Measurements from ENCODE around the gene NTN1.
"Not testable (repeated sequence)": the region's sequence is repeated elsewhere in the genome, so short reads cannot be mapped to it uniquely, and the experiment has no call there.

Gene NTN1

DNA sequence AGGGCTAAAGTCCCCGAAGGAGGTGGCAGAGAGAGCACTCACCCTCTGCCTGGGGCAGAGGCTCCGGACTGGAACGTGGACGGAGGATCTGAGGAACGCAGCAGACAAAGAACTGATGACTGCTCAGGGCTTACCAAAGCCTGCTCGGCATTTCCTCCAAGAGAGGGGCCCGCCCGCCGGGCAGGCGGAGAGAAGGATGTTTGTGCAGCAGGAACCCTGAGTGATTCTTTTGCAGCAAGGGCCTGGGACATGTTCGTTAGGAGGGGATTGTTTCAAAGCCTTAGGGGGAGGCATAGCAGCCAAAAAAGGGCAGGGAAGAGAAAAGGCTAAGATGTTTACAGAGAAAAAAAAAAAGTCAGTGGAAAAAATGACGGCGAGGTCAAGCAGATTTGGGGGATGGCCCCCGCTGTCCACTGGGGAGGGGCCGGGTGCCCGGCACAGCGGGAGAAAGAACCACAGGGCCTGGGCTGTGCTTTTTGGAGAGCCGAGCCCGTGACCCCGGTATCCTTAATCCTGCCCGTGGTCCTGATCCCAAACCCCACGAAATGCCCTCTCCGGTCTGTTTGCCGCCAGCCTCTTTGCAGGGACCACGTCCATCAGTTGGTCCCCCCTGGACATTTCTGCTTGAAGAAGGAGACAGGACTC, 129.3 kb downstream of the NTN1 start:
- DNase-seq (ENCODE audit: extremely low read depth in 1 of 2, low read depth in 1 of 2), result no peak

DNA sequence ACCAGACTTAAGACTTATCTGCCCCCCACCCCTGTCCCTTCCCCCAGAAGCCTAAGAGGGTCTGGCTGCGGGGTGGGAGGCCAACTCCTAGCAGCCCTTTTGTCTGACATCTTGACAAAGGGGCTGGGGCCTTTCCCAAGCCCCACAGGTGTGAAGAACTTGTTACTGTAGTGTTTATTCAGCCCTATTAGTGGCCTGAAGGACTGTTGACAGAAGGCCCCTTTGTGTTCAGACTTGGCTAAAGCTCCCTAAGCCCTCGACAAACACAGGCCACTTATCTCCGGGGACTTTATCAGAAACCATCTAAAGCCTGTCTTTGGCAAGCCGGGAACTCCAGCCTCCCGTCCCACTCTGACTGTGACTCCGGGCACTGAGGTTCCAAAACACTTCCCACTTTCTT, 129.8 kb downstream of the NTN1 start:
- DNase-seq (ENCODE audit: extremely low read depth in 1 of 2, low read depth in 1 of 2), result no peak

DNA sequence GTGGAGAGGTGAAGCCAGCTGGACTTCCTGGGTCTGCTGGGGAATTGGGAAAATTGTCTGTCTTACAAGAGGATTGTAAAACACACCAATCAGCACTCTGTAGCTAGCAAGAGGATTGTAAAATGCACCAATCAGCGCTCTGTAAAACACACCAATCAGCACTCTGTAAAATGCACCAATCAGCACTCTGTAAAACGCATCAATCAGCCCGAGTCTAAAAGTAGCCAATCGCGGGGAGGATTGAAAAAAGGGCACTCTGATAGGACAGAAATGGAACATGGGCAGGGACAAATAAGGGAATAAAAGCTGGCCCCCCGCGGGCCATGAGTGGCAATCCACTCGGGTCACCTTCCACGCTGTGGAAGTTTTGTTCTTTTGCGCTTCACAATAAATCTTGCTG, 130.4 kb downstream of the NTN1 start:
- not testable (repeated sequence) for DNase-seq (ENCODE audit: extremely low read depth in 1 of 2, low read depth in 1 of 2)

DNA sequence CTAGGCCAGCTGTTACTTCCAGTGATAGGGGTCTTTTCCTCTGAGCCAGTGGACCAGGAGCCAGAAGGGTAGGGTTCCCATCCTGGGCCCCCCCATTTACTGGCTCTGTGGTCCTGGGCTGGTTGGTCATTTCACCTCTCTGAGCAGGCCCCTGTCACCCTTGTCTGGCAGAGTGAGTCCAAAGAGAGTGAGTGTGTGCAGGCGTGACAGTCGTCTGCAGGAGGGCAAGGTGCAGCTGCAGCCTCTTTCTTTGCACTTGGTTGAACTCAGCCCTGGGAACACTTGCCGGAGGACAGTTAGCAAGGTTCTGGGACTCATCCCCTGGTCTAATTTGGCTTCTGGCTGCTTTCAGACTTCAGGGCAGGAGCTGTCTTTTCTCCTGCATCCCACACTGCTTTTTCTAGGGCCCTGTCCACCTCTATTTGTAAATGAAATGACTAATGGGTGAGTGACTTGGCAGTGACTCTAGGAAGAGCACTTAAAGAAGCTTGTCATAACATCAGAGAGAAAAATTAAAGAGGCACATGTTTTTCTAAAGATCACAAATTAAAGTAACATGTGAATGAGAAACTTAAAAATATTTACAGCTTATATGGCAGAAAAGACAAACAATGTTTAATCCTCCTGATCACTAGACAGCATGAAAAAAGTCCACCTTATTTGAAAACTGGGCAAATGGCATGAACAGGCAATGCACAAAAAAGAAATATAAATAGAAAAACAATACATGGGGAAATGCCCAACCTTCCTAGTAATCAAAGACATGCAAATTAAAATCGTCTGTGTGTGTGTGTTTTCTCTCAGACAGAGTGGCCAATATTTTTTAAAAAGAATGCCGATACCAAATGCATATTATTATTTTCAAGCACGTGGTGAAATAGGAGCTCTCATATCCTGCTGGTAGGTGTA, 137.5 kb downstream of the NTN1 start:
- DNase-seq (ENCODE audit: extremely low read depth in 1 of 2, low read depth in 1 of 2), result no peak

DNA sequence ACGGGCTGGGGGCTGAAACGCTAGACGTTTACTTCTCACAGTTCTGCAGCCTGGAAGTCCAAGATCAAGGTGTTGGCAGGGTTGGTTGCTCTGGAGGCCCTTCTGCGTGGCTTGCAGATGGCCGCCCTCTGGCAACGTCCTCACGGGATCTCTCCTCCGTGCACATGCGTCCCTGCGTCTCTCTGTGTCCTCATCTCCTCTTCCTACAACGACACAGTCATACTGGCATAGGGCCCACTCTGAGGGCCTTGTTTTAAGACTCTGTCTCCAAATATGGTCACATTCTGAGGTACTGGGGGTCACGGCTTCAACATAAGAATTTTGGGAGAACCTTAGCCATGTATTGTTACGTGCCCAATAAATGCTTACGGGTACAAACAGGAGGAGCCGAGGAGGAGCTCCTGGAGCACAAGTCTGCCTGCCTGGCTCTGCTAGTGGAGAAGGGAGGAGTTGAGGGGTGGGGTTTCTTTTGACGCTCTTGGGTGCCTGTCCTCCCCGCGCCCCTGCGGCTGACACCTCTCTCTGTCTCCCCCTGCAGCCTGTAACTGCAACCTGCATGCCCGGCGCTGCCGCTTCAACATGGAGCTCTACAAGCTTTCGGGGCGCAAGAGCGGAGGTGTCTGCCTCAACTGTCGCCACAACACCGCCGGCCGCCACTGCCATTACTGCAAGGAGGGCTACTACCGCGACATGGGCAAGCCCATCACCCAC, 141.1 kb downstream of the NTN1 start:
- DNase-seq (ENCODE audit: extremely low read depth in 1 of 2, low read depth in 1 of 2), result no peak

DNA sequence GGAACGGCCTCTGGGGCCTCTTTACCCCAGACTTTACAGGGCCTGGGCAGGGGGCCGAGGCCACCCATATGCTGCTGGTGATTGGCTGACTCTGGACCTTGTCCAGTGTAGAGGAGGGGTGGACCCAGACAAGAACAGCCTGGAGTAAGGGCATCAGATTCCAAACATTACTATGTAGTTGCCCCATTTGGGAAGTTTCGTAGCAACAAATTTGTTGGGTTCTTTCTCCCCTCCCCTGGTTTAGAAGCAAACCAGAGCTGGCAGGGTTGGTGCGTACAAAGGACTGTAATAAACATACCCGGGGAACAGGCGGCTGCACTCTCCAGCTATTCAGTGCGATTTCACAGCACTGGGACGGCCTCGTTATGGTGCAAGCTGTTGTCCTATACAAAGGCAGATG, 145.5 kb downstream of the NTN1 start:
- no peak for DNase-seq (ENCODE audit: extremely low read depth in 1 of 2, low read depth in 1 of 2)

DNA sequence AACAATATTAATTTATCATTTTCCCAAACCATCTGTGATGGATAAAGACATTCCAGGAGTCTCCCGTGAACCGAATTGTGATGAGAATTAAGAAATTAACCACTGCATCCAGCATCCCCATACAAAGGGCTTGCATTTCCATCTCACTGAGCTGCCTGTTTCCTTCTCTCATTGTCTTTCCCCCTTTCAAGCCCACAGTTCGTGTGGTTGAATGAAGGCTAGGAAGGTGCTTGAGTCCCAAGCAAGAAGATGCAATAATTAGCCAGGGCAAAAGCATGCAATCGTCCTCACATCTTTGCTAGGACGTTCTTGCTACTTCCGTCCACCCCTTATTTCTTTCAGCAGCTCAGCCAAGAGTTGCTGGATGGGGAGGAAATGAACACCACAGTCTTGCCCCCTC, 146.1 kb downstream of the NTN1 start:
- DNase-seq (ENCODE audit: extremely low read depth in 1 of 2, low read depth in 1 of 2), result no peak

DNA sequence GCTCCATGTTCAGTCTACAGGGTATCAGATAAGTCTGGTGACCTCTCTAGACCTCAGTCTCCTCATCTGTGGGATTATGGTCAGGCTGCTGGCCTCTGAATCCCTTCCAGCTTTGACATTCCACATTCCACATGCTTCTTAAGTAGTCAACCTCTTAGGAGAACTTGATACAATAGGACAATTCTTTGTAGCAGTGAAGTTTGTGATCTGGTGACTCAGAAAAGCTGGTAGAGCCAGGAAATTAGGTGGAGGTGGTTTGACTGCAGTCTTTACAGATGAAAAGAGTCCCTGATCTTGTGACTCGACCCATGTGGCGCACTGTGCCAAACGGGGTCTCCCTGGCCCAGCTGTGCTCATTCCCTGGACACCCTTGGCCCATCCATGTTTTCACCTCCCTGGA, 147.8 kb downstream of the NTN1 start:
- no peak for DNase-seq (ENCODE audit: extremely low read depth in 1 of 2, low read depth in 1 of 2)

DNA sequence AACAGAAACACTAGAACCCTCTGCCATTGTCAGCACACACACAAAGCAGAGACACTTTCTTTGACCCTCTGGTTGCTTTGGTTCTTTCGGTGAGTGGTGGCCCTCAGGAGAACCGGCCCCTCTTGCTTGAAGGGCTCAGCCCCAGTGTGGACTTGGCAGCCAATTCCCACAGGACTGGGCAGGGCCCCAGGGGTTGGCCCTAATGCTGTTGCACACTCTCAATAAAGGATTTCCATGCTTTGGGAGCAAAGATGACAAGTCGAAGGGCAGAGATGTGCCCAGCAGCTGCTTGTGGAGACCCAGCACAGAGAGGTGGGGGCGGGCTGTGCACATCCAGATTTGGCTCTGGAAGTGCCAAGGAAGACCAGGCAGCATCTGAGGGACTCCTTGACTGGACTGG, 149.0 kb downstream of the NTN1 start:
- no peak for DNase-seq (ENCODE audit: extremely low read depth in 1 of 2, low read depth in 1 of 2)

DNA sequence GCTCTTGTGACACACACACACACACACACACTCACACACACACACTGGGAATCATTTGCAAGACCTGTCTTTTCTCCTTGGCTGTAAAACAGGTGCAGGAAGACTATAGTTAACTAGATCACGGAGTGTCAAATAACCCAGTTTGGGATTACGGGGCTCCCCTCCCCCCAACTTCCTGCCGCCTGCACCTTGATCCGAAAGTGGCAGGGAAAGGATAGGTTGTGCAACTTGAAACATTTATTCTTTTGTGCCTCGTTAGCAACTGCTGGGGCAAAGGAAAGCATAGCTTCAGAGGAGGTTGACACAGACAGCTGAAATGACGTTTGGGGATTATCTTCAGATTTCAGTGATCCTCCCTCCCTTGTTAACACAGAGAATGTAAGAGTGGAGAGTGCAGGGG, 149.5 kb downstream of the NTN1 start:
- DNase-seq (ENCODE audit: extremely low read depth in 1 of 2, low read depth in 1 of 2), result no peak

DNA sequence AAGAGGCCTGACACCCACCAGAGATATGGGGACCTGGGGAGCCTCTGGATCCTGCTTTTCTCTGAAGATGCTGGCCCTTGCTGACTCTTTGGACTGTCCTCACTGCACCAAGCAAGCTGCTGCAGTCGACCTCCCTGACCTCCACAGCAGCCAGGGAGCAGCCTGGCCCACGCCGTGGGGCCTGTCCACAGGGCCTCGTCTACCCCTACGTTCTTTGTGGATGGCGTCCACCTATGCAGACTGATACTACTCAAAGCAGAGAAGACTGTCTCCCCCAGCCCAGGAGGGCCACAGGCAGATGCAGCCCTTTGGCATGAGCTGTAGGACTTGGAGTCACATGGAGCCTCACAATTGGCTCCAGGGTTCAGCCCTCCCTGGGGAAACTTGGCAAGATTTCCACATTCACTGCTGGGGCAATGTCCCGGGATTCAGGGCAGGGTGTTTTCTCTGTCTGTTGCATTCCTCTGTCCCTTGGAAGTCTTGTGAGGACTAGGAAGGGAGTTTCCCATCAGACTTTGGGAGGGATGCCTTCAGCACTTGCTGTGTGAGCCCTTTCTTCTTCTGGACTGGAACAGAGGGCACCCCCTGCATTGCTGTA, 152.2 kb downstream of the NTN1 start:
- DNase-seq (ENCODE audit: extremely low read depth in 1 of 2, low read depth in 1 of 2), result no peak

DNA sequence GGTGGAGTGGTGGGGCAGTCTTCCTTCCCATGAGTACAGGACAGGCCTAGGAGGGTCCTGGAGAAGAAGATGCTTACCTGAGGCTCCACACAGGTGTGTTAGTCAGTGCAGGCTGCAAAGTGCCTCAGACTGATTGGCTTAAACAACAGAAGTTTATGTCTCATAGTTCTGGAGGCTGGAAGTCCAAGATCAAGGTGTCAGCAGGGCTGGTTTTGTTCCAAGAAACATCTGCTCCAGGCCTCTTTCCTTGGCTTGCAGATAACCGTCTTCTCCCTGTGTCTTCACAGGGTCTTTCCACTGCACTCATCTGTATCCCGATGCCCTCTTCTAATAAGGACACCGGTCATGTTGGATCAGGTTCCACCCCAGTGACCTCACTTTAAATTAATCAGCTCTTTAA, 153.0 kb downstream of the NTN1 start:
- no peak for DNase-seq (ENCODE audit: extremely low read depth in 1 of 2, low read depth in 1 of 2)

DNA sequence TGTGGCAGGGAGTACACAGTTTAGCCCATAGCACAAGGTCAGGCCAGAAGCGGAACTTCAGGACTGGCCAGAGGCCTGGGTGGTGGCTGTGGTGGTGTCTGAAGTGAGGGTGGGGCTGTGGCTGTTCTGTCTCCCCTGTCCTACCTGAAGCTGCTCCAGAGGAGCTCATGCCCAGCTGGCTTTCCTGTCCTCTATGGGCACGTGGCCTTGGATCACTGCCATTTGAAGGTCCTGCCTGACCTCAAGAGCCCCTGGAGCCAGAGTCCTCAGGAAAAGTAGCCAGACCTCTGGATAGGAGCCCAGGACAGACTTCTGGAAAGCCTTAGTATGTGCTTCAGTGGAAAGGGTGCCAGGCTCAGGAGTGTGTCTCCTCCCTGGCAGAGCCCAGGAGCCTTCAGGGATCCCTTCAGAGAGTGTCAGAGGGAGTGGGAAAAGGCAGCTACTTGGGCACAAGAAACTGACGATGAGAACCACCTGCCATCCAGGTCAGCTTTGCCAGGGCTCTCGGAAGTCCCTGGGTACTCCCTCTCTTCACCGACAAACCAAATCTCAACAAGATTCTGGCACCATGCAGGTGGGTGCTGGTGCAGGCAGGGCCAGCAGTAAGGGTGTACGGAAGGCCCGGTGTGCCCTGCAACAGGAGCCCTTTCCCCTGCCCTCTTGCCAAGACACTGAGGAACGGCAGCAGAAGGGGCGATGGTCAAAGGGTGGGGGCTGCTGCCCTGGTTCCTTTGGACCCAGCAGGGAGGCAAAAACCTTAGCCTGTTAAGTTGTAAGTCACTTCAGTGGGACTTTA, 153.7 kb downstream of the NTN1 start:
- DNase-seq (ENCODE audit: extremely low read depth in 1 of 2, low read depth in 1 of 2), result no peak

DNA sequence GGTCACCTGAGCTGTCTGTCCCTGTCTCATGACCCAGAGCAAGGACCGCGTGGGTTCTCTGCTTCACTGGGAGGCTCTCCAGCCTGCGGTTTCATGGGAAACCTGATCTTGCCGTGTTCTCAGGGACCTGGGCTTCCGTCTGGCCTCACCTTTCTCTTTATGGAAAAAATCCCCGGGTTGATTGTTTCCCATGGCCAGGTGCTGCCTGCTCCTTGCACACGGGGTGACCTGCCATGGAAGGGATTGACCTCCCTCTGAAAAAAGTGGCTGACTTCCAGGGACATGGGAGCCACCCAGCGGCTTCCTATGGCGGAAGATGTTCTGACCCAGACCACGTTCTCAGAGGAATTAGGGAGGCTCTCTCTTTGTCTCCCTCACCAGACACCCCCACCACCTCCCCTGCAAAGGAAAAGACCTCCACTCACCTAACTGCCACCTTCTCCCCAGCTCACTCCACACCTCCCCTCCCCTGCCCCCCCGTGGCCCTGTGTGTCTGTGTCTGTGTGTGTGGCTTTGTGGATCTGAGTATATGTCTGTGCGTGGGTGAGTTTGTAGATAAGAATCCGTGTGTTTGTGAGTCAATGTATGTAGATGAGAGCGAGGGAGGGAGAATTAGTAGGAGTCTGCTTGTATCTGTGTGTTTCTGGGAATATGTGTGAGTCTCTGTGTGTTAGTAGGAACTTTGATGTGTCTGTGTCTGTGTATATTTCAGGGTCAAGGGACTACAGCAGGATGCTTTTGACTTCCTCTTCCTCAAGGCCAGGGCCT, 154.6 kb downstream of the NTN1 start:
- no peak for DNase-seq (ENCODE audit: extremely low read depth in 1 of 2, low read depth in 1 of 2)

DNA sequence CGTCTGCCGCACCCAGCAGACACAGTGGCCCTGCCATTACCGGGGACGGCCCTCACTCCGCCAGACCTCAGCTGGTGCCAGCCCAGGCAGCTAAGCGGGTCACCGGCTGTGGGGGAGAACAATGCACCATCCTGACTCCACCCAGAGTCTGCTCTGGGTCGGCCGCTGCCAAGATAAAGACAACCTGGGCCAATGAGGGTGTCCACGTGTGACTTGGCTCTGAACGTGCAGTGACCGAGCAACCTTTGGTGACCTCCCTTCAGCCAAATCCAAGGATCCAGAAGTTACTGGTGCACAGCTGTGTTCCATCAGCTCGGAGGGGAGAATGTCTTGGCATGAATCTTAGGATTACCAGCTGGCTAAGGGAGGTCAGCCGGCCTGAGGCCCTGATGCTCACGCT, 155.9 kb downstream of the NTN1 start:
- DNase-seq (ENCODE audit: extremely low read depth in 1 of 2, low read depth in 1 of 2), result no peak

DNA sequence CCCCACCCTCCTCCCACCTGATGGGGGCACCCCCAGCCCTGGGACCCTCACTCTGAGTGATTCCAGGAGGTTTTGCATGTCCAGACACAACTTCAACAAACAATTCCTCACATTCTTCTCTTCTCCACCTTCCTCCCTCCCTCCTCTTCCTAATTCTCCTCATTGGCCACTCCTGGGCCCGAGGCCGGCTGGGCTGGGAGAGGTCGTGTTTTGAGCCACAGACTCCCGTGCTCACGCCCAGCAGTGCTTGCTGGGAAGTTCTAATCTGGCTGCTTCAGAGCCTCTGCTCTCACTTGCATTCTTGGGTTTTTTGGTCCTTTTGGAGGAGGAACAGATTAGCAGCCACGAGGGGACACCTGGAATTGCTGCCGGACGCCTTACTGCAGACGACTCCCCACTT, 157.0 kb downstream of the NTN1 start:
- no peak for DNase-seq (ENCODE audit: extremely low read depth in 1 of 2, low read depth in 1 of 2)

DNA sequence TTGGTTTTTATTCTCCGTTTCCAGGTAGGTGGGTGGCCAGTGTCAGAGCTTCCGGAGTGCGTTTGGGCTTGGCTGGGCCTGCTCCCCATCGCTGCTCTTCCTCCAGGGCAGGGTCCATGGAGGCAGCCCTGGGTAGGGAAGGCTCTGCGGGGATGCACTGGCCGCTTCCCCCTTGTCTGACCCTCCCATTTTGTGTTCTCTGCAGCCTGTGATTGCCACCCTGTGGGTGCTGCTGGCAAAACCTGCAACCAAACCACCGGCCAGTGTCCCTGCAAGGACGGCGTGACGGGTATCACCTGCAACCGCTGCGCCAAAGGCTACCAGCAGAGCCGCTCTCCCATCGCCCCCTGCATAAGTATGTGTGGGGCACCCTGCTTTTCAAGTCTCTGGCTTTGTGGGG, 158.3 kb downstream of the NTN1 start:
- DNase-seq (ENCODE audit: extremely low read depth in 1 of 2, low read depth in 1 of 2), result no peak

DNA sequence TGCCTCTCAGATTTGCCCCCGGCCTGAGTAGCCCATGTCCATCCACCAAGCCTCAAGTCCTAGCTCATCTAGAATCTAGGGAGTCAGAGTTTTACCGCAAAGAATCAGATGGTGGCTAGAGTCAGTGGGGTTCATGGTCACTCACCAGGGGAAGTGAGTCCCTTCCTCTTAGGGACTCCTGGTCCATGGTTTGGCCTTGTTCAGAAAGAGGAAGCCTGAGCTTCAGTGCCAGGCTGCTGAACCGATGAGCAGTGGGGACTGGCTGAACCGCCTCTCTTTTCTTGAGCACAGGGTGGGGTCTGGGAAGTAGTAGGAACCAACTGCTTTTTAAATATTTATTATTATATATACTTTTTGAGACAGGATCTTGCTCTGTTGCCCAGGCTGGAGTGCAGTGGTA, 160.3 kb downstream of the NTN1 start:
- DNase-seq (ENCODE audit: extremely low read depth in 1 of 2, low read depth in 1 of 2), result no peak

DNA sequence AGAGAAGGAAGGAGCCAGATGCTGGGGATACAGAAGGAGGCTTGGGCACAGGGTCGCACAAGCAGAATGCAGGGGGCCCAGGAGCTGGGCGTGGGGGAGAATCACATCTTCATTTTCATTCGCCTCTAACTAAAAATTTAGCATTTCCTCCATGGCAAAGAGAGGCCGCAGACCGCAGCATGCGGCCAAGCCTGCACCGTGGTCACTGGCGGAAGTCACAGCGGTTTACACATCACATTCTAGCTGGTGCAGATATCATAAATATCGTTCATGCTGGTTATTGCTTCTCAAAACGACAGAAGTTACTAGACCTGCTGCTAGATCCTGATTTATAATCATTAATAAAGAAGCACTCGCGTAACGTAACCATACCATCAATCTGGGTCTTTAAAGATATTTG, 162.0 kb downstream of the NTN1 start:
- DNase-seq (ENCODE audit: extremely low read depth in 1 of 2, low read depth in 1 of 2), result no peak

DNA sequence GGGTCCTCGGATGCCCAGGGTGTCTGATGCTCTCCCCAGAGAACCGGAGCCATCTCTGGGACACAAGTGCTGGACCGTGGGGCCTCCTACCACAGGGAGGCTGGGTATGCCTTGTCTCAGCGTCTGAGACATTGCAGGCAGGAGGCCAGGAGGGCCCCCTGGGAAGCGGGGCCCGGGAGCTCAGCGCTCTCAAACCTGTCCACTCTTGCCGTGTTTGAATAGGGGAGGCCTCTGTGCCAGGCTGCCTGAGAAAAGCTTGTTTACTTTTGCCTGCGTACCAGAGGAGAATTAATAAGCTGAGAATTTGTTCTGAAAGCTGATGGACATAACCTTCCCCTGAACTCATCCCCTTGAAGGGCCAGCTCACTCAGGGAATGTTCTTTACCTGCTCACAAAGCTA, 163.8 kb downstream of the NTN1 start:
- DNase-seq (ENCODE audit: extremely low read depth in 1 of 2, low read depth in 1 of 2), result no peak

Data from activated CD8-positive, alpha-beta memory T cell treated with anti-CD3 and anti-CD28 coated beads for 1 hour (primary cell).